ENCODE data around the gene VPS8.

Gene VPS8

GRCh38 chr3:184811999-184812661, at the start of gene VPS8:
Gene VPS8, plus strand, starts transcription at chr3:184812166. Its CDS starts 12,467 bp downstream, at chr3:184824633.
- Mint-ChIP-seq H3K9me3 (no peaks in the 10 kb centered on the region), H3K4me3 (peak within 1 kb of the TSS; percentile 97), H3K27ac (peak within 1 kb of the TSS; percentile 98), H3K27me3 (no peaks in the 10 kb centered on the region), H3K4me1 (ENCODE audit: low read depth) (peaks cover 56% of the 10 kb centered on the region), H3K36me3 (ENCODE audit: low read depth) (peaks cover 20% of the 10 kb centered on the region)
- DNase-seq: peak; percentile 96

GRCh38 chr3:184764191-184764590, 47.8 kb upstream of the VPS8 start:
- no peaks in the 10 kb centered on the region for H3K4me1 Mint-ChIP-seq (ENCODE audit: low read depth)
- peaks cover 14% of the 10 kb centered on the region for H3K27me3 Mint-ChIP-seq
- H3K36me3 Mint-ChIP-seq (ENCODE audit: low read depth): no peaks in the 10 kb centered on the region
- DNase-seq: no peak
- H3K9me3 Mint-ChIP-seq: no peaks in the 10 kb centered on the region
- no peak overlapping the region for H3K27ac Mint-ChIP-seq
- H3K4me3 Mint-ChIP-seq: no peak overlapping the region

- Mint-ChIP-seq H3K9me3 (no peaks in the 10 kb centered on the region), H3K36me3 (ENCODE audit: low read depth) (no peaks in the 10 kb centered on the region), H3K4me1 (ENCODE audit: low read depth) (no peaks in the 10 kb centered on the region), H3K27ac (no peak overlapping the region), H3K27me3 (peaks cover 14% of the 10 kb centered on the region), H3K4me3 (no peak overlapping the region)
- DNase-seq: no peak
Observed at GRCh38 chr3:184765047-184765729, 46.8 kb upstream of the VPS8 start.

- Mint-ChIP-seq H3K36me3 (ENCODE audit: low read depth) (no peaks in the 10 kb centered on the region), H3K27ac (no peak overlapping the region), H3K4me1 (ENCODE audit: low read depth) (no peaks in the 10 kb centered on the region), H3K9me3 (no peaks in the 10 kb centered on the region), H3K27me3 (peaks cover 14% of the 10 kb centered on the region), H3K4me3 (no peak overlapping the region)
- no peak for DNase-seq
Observed at GRCh38 chr3:184765730-184766074, 46.3 kb upstream of the VPS8 start.

GRCh38 chr3:184766555-184767261, 45.3 kb upstream of the VPS8 start:
- no peak overlapping the region for H3K27ac Mint-ChIP-seq
- H3K27me3 Mint-ChIP-seq: peaks cover 14% of the 10 kb centered on the region
- DNase-seq: no peak
- no peaks in the 10 kb centered on the region for H3K9me3 Mint-ChIP-seq
- H3K4me1 Mint-ChIP-seq (ENCODE audit: low read depth): no peaks in the 10 kb centered on the region
- H3K36me3 Mint-ChIP-seq (ENCODE audit: low read depth): no peaks in the 10 kb centered on the region
- H3K4me3 Mint-ChIP-seq: no peak overlapping the region

GRCh38 chr3:184767377-184767776, 44.6 kb upstream of the VPS8 start:
- Mint-ChIP-seq H3K36me3 (ENCODE audit: low read depth) (no peaks in the 10 kb centered on the region), H3K4me3 (no peak overlapping the region), H3K27ac (no peak overlapping the region), H3K4me1 (ENCODE audit: low read depth) (no peaks in the 10 kb centered on the region), H3K9me3 (no peaks in the 10 kb centered on the region), H3K27me3 (peaks cover 12% of the 10 kb centered on the region)
- no peak for DNase-seq

- Mint-ChIP-seq H3K27ac (no peak overlapping the region), H3K36me3 (ENCODE audit: low read depth) (no peaks in the 10 kb centered on the region), H3K9me3 (no peaks in the 10 kb centered on the region), H3K27me3 (peaks cover 9% of the 10 kb centered on the region), H3K4me1 (ENCODE audit: low read depth) (no peaks in the 10 kb centered on the region), H3K4me3 (no peak overlapping the region)
- no peak for DNase-seq
Observed at GRCh38 chr3:184769382-184770170, 42.4 kb upstream of the VPS8 start.

GRCh38 chr3:184770541-184770940, 41.4 kb upstream of the VPS8 start:
- Mint-ChIP-seq H3K4me1 (ENCODE audit: low read depth) (no peaks in the 10 kb centered on the region), H3K4me3 (no peak overlapping the region), H3K27ac (no peak overlapping the region)

GRCh38 chr3:184771301-184772127, 40.5 kb upstream of the VPS8 start:
- DNase-seq: no peak
- Mint-ChIP-seq H3K9me3 (no peaks in the 10 kb centered on the region), H3K27me3 (peaks cover 5% of the 10 kb centered on the region), H3K4me1 (ENCODE audit: low read depth) (no peaks in the 10 kb centered on the region), H3K27ac (no peak overlapping the region), H3K36me3 (ENCODE audit: low read depth) (no peaks in the 10 kb centered on the region), H3K4me3 (no peak overlapping the region)

More at GRCh38 chr3:184770541-184770940, 41.4 kb upstream of the VPS8 start:
- Mint-ChIP-seq H3K36me3 (ENCODE audit: low read depth) (no peaks in the 10 kb centered on the region), H3K9me3 (no peaks in the 10 kb centered on the region), H3K27me3 (peaks cover 9% of the 10 kb centered on the region)
- DNase-seq: no peak

GRCh38 chr3:184772667-184773272, 39.2 kb upstream of the VPS8 start:
- Mint-ChIP-seq H3K4me3 (no peak overlapping the region), H3K4me1 (ENCODE audit: low read depth) (no peaks in the 10 kb centered on the region), H3K27me3 (peaks cover 5% of the 10 kb centered on the region), H3K36me3 (ENCODE audit: low read depth) (no peaks in the 10 kb centered on the region), H3K9me3 (no peaks in the 10 kb centered on the region), H3K27ac (no peak overlapping the region)
- no peak for DNase-seq

- H3K36me3 Mint-ChIP-seq (ENCODE audit: low read depth): no peaks in the 10 kb centered on the region
- no peak overlapping the region for H3K4me3 Mint-ChIP-seq
- H3K27ac Mint-ChIP-seq: no peak overlapping the region
- DNase-seq: no peak
- H3K9me3 Mint-ChIP-seq: no peaks in the 10 kb centered on the region
- peaks cover 11% of the 10 kb centered on the region for H3K27me3 Mint-ChIP-seq
- no peaks in the 10 kb centered on the region for H3K4me1 Mint-ChIP-seq (ENCODE audit: low read depth)
Observed at GRCh38 chr3:184773283-184774186, 38.4 kb upstream of the VPS8 start.

GRCh38 chr3:184776916-184777315, 35.0 kb upstream of the VPS8 start:
- no peaks in the 10 kb centered on the region for H3K9me3 Mint-ChIP-seq
- no peak for DNase-seq
- H3K4me3 Mint-ChIP-seq: no peak overlapping the region
- H3K36me3 Mint-ChIP-seq (ENCODE audit: low read depth): no peaks in the 10 kb centered on the region
- peaks cover 17% of the 10 kb centered on the region for H3K27me3 Mint-ChIP-seq
- H3K27ac Mint-ChIP-seq: peak overlapping the region; percentile 24
- no peaks in the 10 kb centered on the region for H3K4me1 Mint-ChIP-seq (ENCODE audit: low read depth)
